Vagina (tissue), 2 donors: Measurements from ENCODE around the gene SOWAHA. TPM values are rescaled to one million over a fixed set of nuclear protein-coding genes. Genes with fewer than 3 reads are reported as not detected.
A peak's percentile ranks its signal among the peaks of the same experiment; 100 is the strongest.

ENCODE experiments used
- DNase-seq, 2 donors: peaks; one replicate each; pipeline ENCODE4 v3.0.0-alpha.2; 2017; ENCODE audit errors: extremely low spot score in 2 of 2
- H3K27ac ChIP-seq: fragments of 200-600 bp; sonication (generic); one replicate; pipeline ENCODE4 v1.5.1; 2019
- H3K27me3 ChIP-seq: fragments of 200-600 bp; sonication (generic); one replicate; pipeline ENCODE4 v1.5.1; 2019
- H3K36me3 ChIP-seq, 2 donors: fragments of 200-600 bp; sonication (generic); one replicate each; pipeline ENCODE4 v1.5.1; 2017 to 2019
- H3K4me1 ChIP-seq: fragments of 200-600 bp; sonication (generic); one replicate; pipeline ENCODE4 v1.5.1; 2019
- H3K4me3 ChIP-seq, 2 donors: fragments of 200-600 bp; sonication (generic); 1 replicate in 1 of 2; 2 replicates in 1 of 2; pipeline ENCODE4 v1.5.1; 2016 to 2019
- H3K9me3 ChIP-seq: fragments of 200-600 bp; sonication (generic); one replicate; pipeline ENCODE4 v1.5.1; 2019
- POLR2A ChIP-seq, 2 donors: fragments of 450-650 bp; IDR thresholded peaks; one replicate each; pipeline ENCODE4 v1.6.1; 2017; ENCODE audit warnings: antibody characterized with exemption in 2 of 2, mild to moderate bottlenecking in 2 of 2, moderate library complexity in 2 of 2
- POLR2AphosphoS5 ChIP-seq, 2 donors: sonication (generic); formaldehyde crosslinking; IDR thresholded peaks; one replicate each; pipeline ENCODE4 v1.9.0; 2017; ENCODE audit warnings: antibody characterized with exemption in 2 of 2, mild to moderate bottlenecking in 2 of 2, low read depth in 1 of 2; ENCODE audit not compliant: insufficient read depth in 1 of 2
- intact Hi-C: fragments of 100-400 bp; cut with DNase I; formaldehyde crosslinking; loops from one replicate; pipeline ENCODE4 v1.15.1; 2023
- total RNA-seq: library from RNA; depleted of rRNA; stranded (reverse); fragments of >200 nt; gene quantifications from one replicate; pipeline ENCODE4 v1.2.3, GENCODE V29; 2016
- TF ChIP-seq, protein P1 (sequence below), 3 experiments: fragments of 450-650 bp in 2 of 3; fragments of 200-600 bp in 1 of 3; sonication (generic) in 1 of 3; IDR thresholded peaks; one replicate each; pipeline ENCODE4 v1.5.1; 2017 to 2019; ENCODE audit warnings: antibody characterized with exemption in 3 of 3, mild to moderate bottlenecking in 2 of 3, moderate library complexity in 2 of 3

The SOWAHA gene
- total RNA-seq, 1 donor from 2014 or later = not detected

DNA sequence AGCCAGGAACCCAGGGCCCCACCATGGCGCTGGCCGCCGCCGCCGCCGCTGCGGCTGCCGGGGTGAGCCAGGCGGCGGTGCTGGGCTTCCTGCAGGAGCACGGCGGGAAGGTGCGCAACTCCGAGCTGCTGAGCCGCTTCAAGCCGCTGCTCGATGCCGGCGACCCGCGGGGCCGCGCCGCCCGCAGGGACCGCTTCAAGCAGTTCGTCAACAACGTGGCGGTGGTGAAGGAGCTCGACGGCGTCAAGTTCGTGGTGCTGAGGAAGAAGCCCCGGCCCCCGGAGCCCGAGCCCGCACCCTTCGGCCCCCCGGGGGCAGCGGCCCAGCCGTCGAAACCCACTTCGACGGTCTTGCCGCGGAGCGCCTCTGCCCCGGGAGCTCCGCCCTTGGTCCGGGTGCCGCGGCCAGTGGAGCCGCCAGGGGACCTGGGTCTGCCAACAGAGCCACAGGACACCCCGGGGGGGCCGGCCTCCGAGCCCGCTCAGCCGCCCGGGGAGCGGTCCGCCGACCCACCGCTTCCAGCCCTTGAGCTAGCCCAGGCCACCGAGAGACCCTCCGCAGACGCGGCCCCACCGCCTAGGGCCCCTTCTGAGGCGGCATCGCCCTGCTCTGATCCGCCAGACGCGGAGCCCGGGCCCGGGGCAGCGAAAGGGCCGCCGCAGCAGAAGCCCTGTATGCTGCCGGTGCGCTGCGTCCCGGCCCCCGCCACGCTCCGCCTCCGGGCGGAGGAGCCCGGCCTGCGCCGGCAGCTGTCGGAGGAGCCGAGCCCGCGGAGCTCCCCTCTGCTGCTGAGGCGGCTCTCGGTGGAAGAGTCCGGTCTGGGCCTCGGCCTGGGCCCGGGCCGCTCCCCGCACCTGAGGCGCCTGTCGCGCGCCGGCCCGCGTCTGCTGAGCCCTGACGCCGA lies 749 bp downstream of the SOWAHA start:
- peaks cover 4% of the 10 kb centered on the region for H3K27me3 ChIP-seq
- intact Hi-C loops = no loop called here
- no peaks in the 10 kb centered on the region for H3K9me3 ChIP-seq
- H3K27ac ChIP-seq = no peak overlapping the region
- TF ChIP-seq, protein P1, sequence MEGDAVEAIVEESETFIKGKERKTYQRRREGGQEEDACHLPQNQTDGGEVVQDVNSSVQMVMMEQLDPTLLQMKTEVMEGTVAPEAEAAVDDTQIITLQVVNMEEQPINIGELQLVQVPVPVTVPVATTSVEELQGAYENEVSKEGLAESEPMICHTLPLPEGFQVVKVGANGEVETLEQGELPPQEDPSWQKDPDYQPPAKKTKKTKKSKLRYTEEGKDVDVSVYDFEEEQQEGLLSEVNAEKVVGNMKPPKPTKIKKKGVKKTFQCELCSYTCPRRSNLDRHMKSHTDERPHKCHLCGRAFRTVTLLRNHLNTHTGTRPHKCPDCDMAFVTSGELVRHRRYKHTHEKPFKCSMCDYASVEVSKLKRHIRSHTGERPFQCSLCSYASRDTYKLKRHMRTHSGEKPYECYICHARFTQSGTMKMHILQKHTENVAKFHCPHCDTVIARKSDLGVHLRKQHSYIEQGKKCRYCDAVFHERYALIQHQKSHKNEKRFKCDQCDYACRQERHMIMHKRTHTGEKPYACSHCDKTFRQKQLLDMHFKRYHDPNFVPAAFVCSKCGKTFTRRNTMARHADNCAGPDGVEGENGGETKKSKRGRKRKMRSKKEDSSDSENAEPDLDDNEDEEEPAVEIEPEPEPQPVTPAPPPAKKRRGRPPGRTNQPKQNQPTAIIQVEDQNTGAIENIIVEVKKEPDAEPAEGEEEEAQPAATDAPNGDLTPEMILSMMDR (IDR thresholded peaks at IDR 0.05) = no peak
- H3K4me1 ChIP-seq = peaks cover 12% of the 10 kb centered on the region
- H3K4me3 ChIP-seq = peak overlapping the region; percentile 35 to 37
- no peak for DNase-seq
- no peaks in the 10 kb centered on the region for H3K36me3 ChIP-seq

DNA sequence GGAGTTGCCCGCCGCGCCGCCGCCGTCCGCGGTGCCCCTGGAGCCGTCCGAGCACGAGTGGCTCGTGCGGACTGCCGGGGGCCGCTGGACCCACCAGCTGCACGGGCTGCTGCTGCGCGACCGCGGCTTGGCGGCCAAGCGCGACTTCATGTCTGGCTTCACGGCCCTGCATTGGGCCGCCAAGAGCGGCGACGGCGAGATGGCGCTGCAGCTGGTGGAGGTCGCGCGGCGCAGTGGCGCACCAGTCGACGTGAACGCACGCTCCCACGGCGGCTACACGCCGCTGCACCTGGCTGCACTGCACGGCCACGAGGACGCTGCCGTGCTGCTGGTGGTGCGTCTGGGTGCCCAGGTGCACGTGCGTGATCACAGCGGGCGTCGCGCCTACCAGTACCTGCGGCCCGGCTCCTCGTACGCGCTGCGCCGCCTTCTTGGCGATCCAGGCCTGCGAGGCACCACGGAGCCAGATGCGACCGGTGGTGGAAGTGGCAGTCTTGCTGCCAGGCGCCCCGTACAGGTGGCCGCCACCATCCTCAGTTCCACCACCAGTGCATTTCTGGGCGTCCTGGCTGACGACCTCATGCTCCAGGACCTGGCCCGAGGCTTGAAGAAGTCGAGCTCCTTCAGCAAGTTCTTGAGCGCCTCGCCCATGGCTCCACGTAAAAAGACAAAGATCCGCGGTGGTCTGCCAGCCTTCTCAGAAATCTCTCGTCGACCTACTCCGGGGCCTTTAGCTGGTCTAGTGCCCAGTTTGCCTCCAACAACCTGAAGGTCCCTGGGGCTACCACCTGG lies 1.6 kb downstream of the SOWAHA start:
- H3K4me3 ChIP-seq = peak overlapping the region; percentile 35 to 37
- TF ChIP-seq, protein P1 (IDR thresholded peaks at IDR 0.05) = no peak
- TF ChIP-seq POLR2A (IDR thresholded peaks at IDR 0.05) (no peak), POLR2AphosphoS5 (IDR thresholded peaks at IDR 0.05; ENCODE audit: insufficient read depth in 1 of 2, low read depth in 1 of 2) (no peak)

DNA sequence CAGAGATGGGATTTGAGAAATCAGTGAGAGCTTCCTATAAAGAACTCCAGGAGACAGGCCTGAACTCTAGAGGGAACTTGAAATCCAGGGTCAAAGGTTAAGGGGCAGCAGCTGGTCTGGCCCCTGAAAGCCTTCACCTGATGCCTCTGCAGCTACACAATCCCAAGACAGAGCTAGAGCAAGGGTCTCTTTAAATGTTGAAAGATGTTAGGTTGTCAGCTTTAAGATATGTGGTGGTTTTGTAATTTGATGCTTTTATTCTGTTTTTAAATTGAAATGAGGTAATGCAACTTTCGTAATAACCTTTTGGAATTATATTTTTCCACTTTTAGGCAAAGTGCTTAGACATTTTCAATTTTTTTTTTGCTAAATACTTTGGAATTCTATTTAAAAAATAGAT lies 2.4 kb downstream of the SOWAHA start:
- H3K4me1 ChIP-seq = peaks cover 18% of the 10 kb centered on the region
- intact Hi-C loops = no loop called here
- no peak overlapping the region for H3K4me3 ChIP-seq
- H3K36me3 ChIP-seq = no peaks in the 10 kb centered on the region
- DNase-seq = no peak
- H3K9me3 ChIP-seq = no peaks in the 10 kb centered on the region
- peaks cover 4% of the 10 kb centered on the region for H3K27me3 ChIP-seq
- TF ChIP-seq, protein P1 (IDR thresholded peaks at IDR 0.05) = no peak
- TF ChIP-seq POLR2A (IDR thresholded peaks at IDR 0.05) = no peak
- no peak overlapping the region for H3K27ac ChIP-seq

More for the DNA sequence above, 1.6 kb downstream of the SOWAHA start:
- peaks cover 4% of the 10 kb centered on the region for H3K27me3 ChIP-seq
- intact Hi-C loops = no loop called here
- no peaks in the 10 kb centered on the region for H3K9me3 ChIP-seq
- H3K27ac ChIP-seq = no peak overlapping the region
- H3K36me3 ChIP-seq = no peaks in the 10 kb centered on the region
- peaks cover 14% of the 10 kb centered on the region for H3K4me1 ChIP-seq
- no peak for DNase-seq

DNA sequence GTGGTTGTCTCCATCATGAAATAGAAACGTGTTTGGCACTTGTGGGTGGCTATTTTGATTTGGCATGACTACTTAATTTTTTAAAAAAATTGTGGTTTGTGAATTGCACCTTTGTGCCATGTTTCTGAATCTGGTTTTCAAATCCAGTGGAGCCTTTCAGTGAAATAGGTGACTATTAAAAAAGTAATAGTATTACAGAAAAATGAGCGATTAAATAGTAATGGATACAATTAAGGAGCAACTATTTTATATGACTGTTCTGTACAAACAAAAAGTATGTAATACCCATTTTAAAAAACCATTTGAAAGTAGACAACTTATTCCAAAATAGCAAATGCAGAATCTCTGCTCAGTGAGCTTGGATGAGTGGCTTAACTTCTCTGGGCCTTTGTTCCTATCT lies 3.0 kb downstream of the SOWAHA start:
- DNase-seq = no peak
- TF ChIP-seq POLR2A (IDR thresholded peaks at IDR 0.05) (no peak), POLR2AphosphoS5 (IDR thresholded peaks at IDR 0.05; ENCODE audit: insufficient read depth in 1 of 2, low read depth in 1 of 2) (no peak)
- TF ChIP-seq, protein P1 (IDR thresholded peaks at IDR 0.05) = no peak
- Histone ChIP-seq H3K36me3 (no peaks in the 10 kb centered on the region), H3K27me3 (peaks cover 4% of the 10 kb centered on the region), H3K27ac (no peak overlapping the region), H3K4me1 (peaks cover 18% of the 10 kb centered on the region), H3K9me3 (no peaks in the 10 kb centered on the region), H3K4me3 (no peak overlapping the region)
- intact Hi-C loops = no loop called here

DNA sequence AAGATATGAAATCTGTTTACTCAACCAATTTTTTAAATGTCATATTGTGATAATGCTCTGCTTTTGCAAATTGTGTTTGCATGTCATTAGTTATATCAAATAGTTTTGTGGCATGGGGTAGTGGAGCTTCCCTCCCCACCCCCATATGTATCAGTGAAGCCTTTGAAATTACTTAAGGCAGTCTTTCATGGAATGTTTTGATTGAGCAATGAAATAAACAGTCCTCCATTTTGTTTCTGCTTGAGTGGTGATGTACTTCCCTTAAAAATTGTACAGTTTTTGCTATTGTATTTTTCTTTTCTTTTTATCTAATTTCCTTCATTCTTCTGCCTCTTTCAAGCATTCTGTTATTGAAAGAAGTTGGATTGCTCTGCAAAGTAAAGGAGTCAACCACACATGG lies 3.5 kb downstream of the SOWAHA start:
- Histone ChIP-seq H3K36me3 (no peaks in the 10 kb centered on the region), H3K4me1 (peaks cover 18% of the 10 kb centered on the region), H3K27me3 (peaks cover 4% of the 10 kb centered on the region), H3K27ac (no peak overlapping the region), H3K9me3 (no peaks in the 10 kb centered on the region), H3K4me3 (no peak overlapping the region)
- TF ChIP-seq POLR2AphosphoS5 (IDR thresholded peaks at IDR 0.05; ENCODE audit: insufficient read depth in 1 of 2, low read depth in 1 of 2) = no peak
- TF ChIP-seq POLR2A (IDR thresholded peaks at IDR 0.05) = no peak
- TF ChIP-seq, protein P1 (IDR thresholded peaks at IDR 0.05) = no peak
- no peak for DNase-seq
- intact Hi-C loops = no loop called here
